OCI-LY1 (cell line): ENCODE data around the gene RPA1.
"Not testable (repeated sequence)": the region's sequence is repeated elsewhere in the genome, so short reads cannot be mapped to it uniquely, and the experiment has no call there.

Experiments used
- H2AFZ ChIP-seq: fragments of 200-600 bp; sonication (generic), shearing (Covaris generic); 2 replicates; pipeline ENCODE4 v1.6.0; 2014; ENCODE audit warnings: antibody characterized with exemption, mild to moderate bottlenecking, low read length
- H3F3A ChIP-seq: fragments of 200-600 bp; sonication (generic), shearing (Covaris generic); 2 replicates; pipeline ENCODE4 v1.6.0; 2014; ENCODE audit warnings: mild to moderate bottlenecking, antibody characterized with exemption, low read length, moderate library complexity; ENCODE audit not compliant: insufficient read depth
- H3K27ac ChIP-seq: fragments of 200-600 bp; sonication (generic); 2 replicates; pipeline ENCODE4 v1.5.1; 2014; ENCODE audit warnings: low read length, mixed run types, mild to moderate bottlenecking, low read depth; ENCODE audit not compliant: poor library complexity, severe bottlenecking
- H3K27me3 ChIP-seq: fragments of 200-600 bp; sonication (generic); 2 replicates; pipeline ENCODE4 v1.6.0; 2014; ENCODE audit warnings: antibody characterized with exemption, mild to moderate bottlenecking, low read length, moderate library complexity; ENCODE audit not compliant: insufficient read depth
- H3K36me3 ChIP-seq: fragments of 200-600 bp; sonication (generic); 2 replicates; pipeline ENCODE4 v1.6.1; 2014; ENCODE audit warnings: mild to moderate bottlenecking, antibody characterized with exemption, low read length, moderate library complexity, mixed read lengths; ENCODE audit not compliant: insufficient read depth
- H3K4me1 ChIP-seq: fragments of 200-600 bp; sonication (generic); 2 replicates; pipeline ENCODE4 v1.5.1; 2014; ENCODE audit warnings: mild to moderate bottlenecking, low read length, moderate library complexity; ENCODE audit not compliant: insufficient read depth, severe bottlenecking
- H3K4me2 ChIP-seq: fragments of 200-600 bp; sonication (generic), shearing (Covaris generic); 2 replicates; pipeline ENCODE4 v1.6.1; 2014; ENCODE audit warnings: low read length
- H3K4me3 ChIP-seq: fragments of 200-600 bp; sonication (generic); 2 replicates; pipeline ENCODE4 v1.5.1; 2014; ENCODE audit warnings: low read length, low read depth, mild to moderate bottlenecking, mixed read lengths; ENCODE audit not compliant: poor library complexity, severe bottlenecking
- H3K79me2 ChIP-seq: fragments of 200-600 bp; shearing (Covaris generic); 2 replicates; pipeline ENCODE4 v1.6.1; 2016; ENCODE audit warnings: mixed run types, low read length, mixed read lengths; ENCODE audit not compliant: insufficient read depth
- H3K9ac ChIP-seq: fragments of 200-600 bp; sonication (generic), shearing (Covaris generic); 2 replicates; pipeline ENCODE4 v1.6.1; 2014; ENCODE audit warnings: mild to moderate bottlenecking, low read length, mixed read lengths
- H3K9me2 ChIP-seq: fragments of 200-600 bp; sonication (generic), shearing (Covaris generic); 2 replicates; pipeline ENCODE4 v1.6.1; 2014; ENCODE audit warnings: low read depth, mild to moderate bottlenecking, low read length, mixed read lengths
- H3K9me3 ChIP-seq: fragments of 200-600 bp; shearing (Covaris generic); 2 replicates; pipeline ENCODE4 v1.6.1; 2014; ENCODE audit warnings: low read length, mixed read lengths
- H4K20me1 ChIP-seq: fragments of 200-600 bp; sonication (generic), shearing (Covaris generic); 2 replicates; pipeline ENCODE4 v1.6.0; 2016; ENCODE audit warnings: mild to moderate bottlenecking, low read length; ENCODE audit not compliant: insufficient read depth
- EZH2 ChIP-seq: fragments of 200-600 bp; sonication (generic), shearing (Covaris generic); IDR thresholded peaks from 2 replicates; pipeline ENCODE4 v1.8.0; 2017; ENCODE audit warnings: borderline replicate concordance, mixed run types, mild to moderate bottlenecking, antibody characterized with exemption, low read length, moderate library complexity, mixed read lengths
- TF ChIP-seq, protein P1 (sequence below): fragments of 200-600 bp; sonication (generic), shearing (Covaris generic); IDR thresholded peaks from 2 replicates; pipeline ENCODE4 v1.5.1; 2017; ENCODE audit warnings: mild to moderate bottlenecking, antibody characterized with exemption, low read length, moderate library complexity, mixed read lengths

Gene RPA1

DNA sequence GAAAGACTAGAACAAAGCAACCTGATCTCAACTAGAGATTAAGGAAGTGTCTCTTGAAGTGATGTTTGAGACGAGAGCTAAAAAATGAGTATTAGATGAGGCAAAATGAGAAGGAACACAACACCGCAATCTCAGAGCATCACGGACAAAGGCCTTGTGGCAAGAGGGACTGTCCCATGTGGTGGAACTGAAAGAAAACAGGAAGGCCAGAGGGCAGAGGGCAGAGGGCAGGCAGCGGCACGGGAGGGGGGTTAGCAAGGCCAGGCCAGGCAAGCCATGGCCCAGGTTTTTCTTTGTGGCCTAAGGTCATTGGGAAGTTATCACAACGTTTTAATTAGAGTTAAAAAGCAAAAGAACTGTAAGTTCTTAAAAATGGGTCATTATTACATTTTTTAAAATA lies 22.5 kb downstream of the RPA1 start:
- no peaks in the 10 kb centered on the region for H3K9me2 ChIP-seq
- H3F3A ChIP-seq = no peaks in the 10 kb centered on the region
- H3K9me3 ChIP-seq = no peaks in the 10 kb centered on the region
- H3K4me1 ChIP-seq = no peaks in the 10 kb centered on the region
- no peak overlapping the region for H3K4me2 ChIP-seq
- no peak overlapping the region for H3K27ac ChIP-seq
- no peak overlapping the region for H2AFZ ChIP-seq
- no peaks in the 10 kb centered on the region for H3K27me3 ChIP-seq
- TF ChIP-seq EZH2 = no peak
- TF ChIP-seq, protein P1, sequence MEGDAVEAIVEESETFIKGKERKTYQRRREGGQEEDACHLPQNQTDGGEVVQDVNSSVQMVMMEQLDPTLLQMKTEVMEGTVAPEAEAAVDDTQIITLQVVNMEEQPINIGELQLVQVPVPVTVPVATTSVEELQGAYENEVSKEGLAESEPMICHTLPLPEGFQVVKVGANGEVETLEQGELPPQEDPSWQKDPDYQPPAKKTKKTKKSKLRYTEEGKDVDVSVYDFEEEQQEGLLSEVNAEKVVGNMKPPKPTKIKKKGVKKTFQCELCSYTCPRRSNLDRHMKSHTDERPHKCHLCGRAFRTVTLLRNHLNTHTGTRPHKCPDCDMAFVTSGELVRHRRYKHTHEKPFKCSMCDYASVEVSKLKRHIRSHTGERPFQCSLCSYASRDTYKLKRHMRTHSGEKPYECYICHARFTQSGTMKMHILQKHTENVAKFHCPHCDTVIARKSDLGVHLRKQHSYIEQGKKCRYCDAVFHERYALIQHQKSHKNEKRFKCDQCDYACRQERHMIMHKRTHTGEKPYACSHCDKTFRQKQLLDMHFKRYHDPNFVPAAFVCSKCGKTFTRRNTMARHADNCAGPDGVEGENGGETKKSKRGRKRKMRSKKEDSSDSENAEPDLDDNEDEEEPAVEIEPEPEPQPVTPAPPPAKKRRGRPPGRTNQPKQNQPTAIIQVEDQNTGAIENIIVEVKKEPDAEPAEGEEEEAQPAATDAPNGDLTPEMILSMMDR = no peak
- H4K20me1 ChIP-seq = no peaks in the 10 kb centered on the region
- H3K9ac ChIP-seq = no peak overlapping the region
- H3K36me3 ChIP-seq = peaks cover 85% of the 10 kb centered on the region
- H3K79me2 ChIP-seq = no peaks in the 10 kb centered on the region
- no peak overlapping the region for H3K4me3 ChIP-seq

DNA sequence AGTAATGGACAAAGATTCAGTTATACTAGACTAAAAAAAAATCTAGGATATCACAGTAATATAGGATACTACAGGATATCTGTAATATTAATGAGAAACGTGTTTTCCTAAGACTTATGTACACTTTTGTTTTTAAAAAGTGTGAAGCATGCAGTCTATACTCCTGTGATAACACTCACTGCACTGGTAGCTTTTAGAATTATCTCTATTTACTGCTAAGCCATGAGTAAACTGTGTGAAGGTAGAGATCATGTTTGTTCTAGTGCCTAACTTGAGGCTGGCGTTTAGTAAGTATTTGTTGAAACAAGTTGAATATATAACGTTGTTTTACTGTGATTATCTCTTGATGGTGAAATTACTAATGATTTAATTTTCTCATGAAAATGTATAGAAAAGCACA lies 23.9 kb downstream of the RPA1 start:
- no peaks in the 10 kb centered on the region for H3F3A ChIP-seq
- no peaks in the 10 kb centered on the region for H4K20me1 ChIP-seq
- no peaks in the 10 kb centered on the region for H3K9me2 ChIP-seq
- no peaks in the 10 kb centered on the region for H3K27me3 ChIP-seq
- H3K4me1 ChIP-seq = no peaks in the 10 kb centered on the region
- no peak overlapping the region for H3K4me3 ChIP-seq
- H3K9me3 ChIP-seq = no peaks in the 10 kb centered on the region
- H3K79me2 ChIP-seq = no peaks in the 10 kb centered on the region
- H3K27ac ChIP-seq = no peak overlapping the region
- H2AFZ ChIP-seq = no peak overlapping the region
- no peak overlapping the region for H3K9ac ChIP-seq
- H3K4me2 ChIP-seq = no peak overlapping the region
- TF ChIP-seq EZH2 = no peak
- TF ChIP-seq, protein P1 = no peak
- H3K36me3 ChIP-seq = peaks cover 72% of the 10 kb centered on the region

DNA sequence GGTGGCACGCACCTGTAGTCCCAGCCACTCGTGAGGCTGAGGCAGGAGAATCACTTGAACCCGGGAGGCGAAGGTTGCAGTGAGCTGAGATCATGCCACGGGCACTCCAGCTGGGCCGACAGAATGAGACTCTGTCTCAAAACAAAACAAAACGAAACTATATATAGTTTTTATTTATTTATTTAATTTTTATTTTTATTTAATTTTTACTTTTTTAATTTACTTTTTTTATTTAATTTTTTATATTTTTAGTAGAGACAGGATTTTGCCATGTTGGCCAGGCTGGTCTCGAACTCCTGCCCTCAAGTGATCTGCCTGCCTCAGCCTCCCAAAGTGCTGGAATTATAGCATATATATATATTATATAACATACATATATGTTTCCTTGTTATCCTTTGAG lies 26.7 kb downstream of the RPA1 start:
- H3K79me2 ChIP-seq, H3K9me3 ChIP-seq, H2AFZ ChIP-seq, H3K4me3 ChIP-seq, H3K4me2 ChIP-seq, H4K20me1 ChIP-seq, H3F3A ChIP-seq, H3K27ac ChIP-seq, H3K4me1 ChIP-seq, H3K27me3 ChIP-seq, H3K9me2 ChIP-seq, H3K9ac ChIP-seq: not testable (repeated sequence)
- peaks cover 69% of the 10 kb centered on the region for H3K36me3 ChIP-seq

DNA sequence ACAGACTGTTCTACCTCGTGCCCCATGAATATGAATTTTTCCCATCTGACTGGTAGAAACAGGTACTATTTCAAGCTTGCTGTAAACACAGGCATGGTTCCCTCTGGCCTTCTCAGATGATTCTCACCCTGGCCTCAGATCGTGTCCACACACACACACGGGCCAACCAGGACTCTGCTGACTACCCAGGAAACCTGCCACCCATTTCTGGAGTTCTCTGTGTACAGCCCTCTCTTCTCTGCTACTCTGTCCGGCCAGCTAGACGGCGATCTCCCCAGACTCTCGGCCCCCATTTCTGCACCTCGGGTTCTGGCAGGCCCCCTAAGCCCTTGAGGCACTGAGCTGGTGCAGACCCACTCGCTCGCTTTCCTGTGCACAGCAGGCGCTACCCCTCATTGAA lies 31.2 kb downstream of the RPA1 start:
- no peak overlapping the region for H2AFZ ChIP-seq
- H3K27me3 ChIP-seq = no peaks in the 10 kb centered on the region
- H3K79me2 ChIP-seq = no peaks in the 10 kb centered on the region
- H3K9me3 ChIP-seq = no peaks in the 10 kb centered on the region
- no peak overlapping the region for H3K27ac ChIP-seq
- H3K4me2 ChIP-seq = no peak overlapping the region
- peaks cover 25% of the 10 kb centered on the region for H3K36me3 ChIP-seq
- peaks cover 7% of the 10 kb centered on the region; the same call in 1 of the 2 replicates for H3F3A ChIP-seq
- no peaks in the 10 kb centered on the region for H3K4me1 ChIP-seq
- H3K9me2 ChIP-seq = no peaks in the 10 kb centered on the region
- TF ChIP-seq EZH2 = no peak
- TF ChIP-seq, protein P1 = no peak
- H3K9ac ChIP-seq = no peak overlapping the region
- H4K20me1 ChIP-seq = no peaks in the 10 kb centered on the region
- H3K4me3 ChIP-seq = no peak overlapping the region
